Measurements from ENCODE around the gene TENM3. TPM values are rescaled to one million over a fixed set of nuclear protein-coding genes. Genes with fewer than 3 reads are reported as not detected.

TENM3 gene
- total RNA-seq, 4 donors from 2014 or later, result 5.9 to 61.5 (median 24.6) TPM

- no peak for TF ChIP-seq POLR2A (IDR thresholded peaks at IDR 0.05)
- TF ChIP-seq CTCF (IDR thresholded peaks at IDR 0.05), result no peak
- Histone ChIP-seq H3K9me3 (no peaks in the 10 kb centered on the region), H3K4me3 (no peak overlapping the region), H3K27ac (no peak overlapping the region), H3K27me3 (no peaks in the 10 kb centered on the region), H3K4me1 (no peaks in the 10 kb centered on the region), H3K36me3 (no peaks in the 10 kb centered on the region)
- DNase-seq, result no peak
- intact Hi-C loops (cut with DNase I; ENCODE audit: low total_unique reads), result no loop called here
Measured at GRCh38 chr4:182354867-182355266, 111.7 kb downstream of the TENM3 start.

- intact Hi-C loops (cut with DNase I; ENCODE audit: low total_unique reads), result no loop called here
- no peak overlapping the region for H3K4me3 ChIP-seq
- H3K9me3 ChIP-seq, result no peaks in the 10 kb centered on the region
- DNase-seq, result no peak
- no peaks in the 10 kb centered on the region for H3K27me3 ChIP-seq
- no peaks in the 10 kb centered on the region for H3K4me1 ChIP-seq
- H3K27ac ChIP-seq, result no peak overlapping the region
- H3K36me3 ChIP-seq, result no peaks in the 10 kb centered on the region
- TF ChIP-seq CTCF (IDR thresholded peaks at IDR 0.05) (no peak), POLR2A (IDR thresholded peaks at IDR 0.05) (no peak)
Measured at GRCh38 chr4:182367153-182367552, 124.0 kb downstream of the TENM3 start.

- intact Hi-C loops (cut with DNase I; ENCODE audit: low total_unique reads), result no loop called here
- DNase-seq, result no peak
- H3K27ac ChIP-seq, result no peak overlapping the region
Measured at GRCh38 chr4:182369211-182369610, 126.0 kb downstream of the TENM3 start.

GRCh38 chr4:182370491-182370890 lies 127.3 kb downstream of the TENM3 start:
- H3K4me1 ChIP-seq, result no peaks in the 10 kb centered on the region
- H3K36me3 ChIP-seq, result no peaks in the 10 kb centered on the region
- intact Hi-C loops (cut with DNase I; ENCODE audit: low total_unique reads), result no loop called here
- TF ChIP-seq POLR2A (IDR thresholded peaks at IDR 0.05) (no peak), CTCF (IDR thresholded peaks at IDR 0.05) (no peak)
- H3K27me3 ChIP-seq, result no peaks in the 10 kb centered on the region
- no peak for DNase-seq
- H3K9me3 ChIP-seq, result no peaks in the 10 kb centered on the region
- no peak overlapping the region for H3K4me3 ChIP-seq
- no peak overlapping the region for H3K27ac ChIP-seq

More at GRCh38 chr4:182369211-182369610, 126.0 kb downstream of the TENM3 start:
- Histone ChIP-seq H3K27me3 (no peaks in the 10 kb centered on the region), H3K36me3 (no peaks in the 10 kb centered on the region), H3K4me3 (no peak overlapping the region), H3K4me1 (no peaks in the 10 kb centered on the region), H3K9me3 (no peaks in the 10 kb centered on the region)
- TF ChIP-seq CTCF (IDR thresholded peaks at IDR 0.05), result no peak

- TF ChIP-seq POLR2A (IDR thresholded peaks at IDR 0.05) (no peak), CTCF (IDR thresholded peaks at IDR 0.05) (no peak)
- intact Hi-C loops (cut with DNase I; ENCODE audit: low total_unique reads), result no loop called here
- no peaks in the 10 kb centered on the region for H3K4me1 ChIP-seq
- H3K27me3 ChIP-seq, result no peaks in the 10 kb centered on the region
- no peak overlapping the region for H3K27ac ChIP-seq
- H3K9me3 ChIP-seq, result no peaks in the 10 kb centered on the region
- H3K4me3 ChIP-seq, result no peak overlapping the region
- no peak for DNase-seq
- no peaks in the 10 kb centered on the region for H3K36me3 ChIP-seq
Measured at GRCh38 chr4:182380771-182381181, 137.6 kb downstream of the TENM3 start.

All from uterus (tissue), 4 donors.